GM18873 (cell line): ENCODE data around the gene ZDHHC17.

Source experiments
- ATAC-seq: cut with Tn5 transposase; IDR thresholded peaks from one replicate; pipeline ENCODE4 v1.9.1; 2021; ENCODE audit warnings: mild to moderate bottlenecking, moderate library complexity, moderate number of reproducible peaks; ENCODE audit not compliant: unreplicated experiment, low FRiP score

Gene ZDHHC17

GRCh38 chr12:76872415-76872814 lies 108.5 kb downstream of the ZDHHC17 start:
- no peak for ATAC-seq

GRCh38 chr12:76874027-76874426 lies 110.1 kb downstream of the ZDHHC17 start:
- no peak for ATAC-seq

GRCh38 chr12:76874491-76875190 lies 110.7 kb downstream of the ZDHHC17 start:
- no peak for ATAC-seq

- no peak for ATAC-seq
These were observed 112.8 kb downstream of the ZDHHC17 start for GRCh38 chr12:76876696-76877229.

- peak; percentile 25 for ATAC-seq
These were observed 114.4 kb downstream of the ZDHHC17 start for GRCh38 chr12:76878099-76878898.

- peak; percentile 78 for ATAC-seq
These were observed 115.2 kb downstream of the ZDHHC17 start, which contains the start of gene CSRP2 for GRCh38 chr12:76878899-76879709. CSRP2 (minus strand) TSS chr12:76879019; CDS start chr12:76866260, 12,759 bp downstream.

GRCh38 chr12:76879710-76880518 lies 116.0 kb downstream of the ZDHHC17 start:
- ATAC-seq = no peak

- ATAC-seq = no peak
These were observed 116.7 kb downstream of the ZDHHC17 start for GRCh38 chr12:76880519-76881023.

GRCh38 chr12:76881142-76881541 lies 117.2 kb downstream of the ZDHHC17 start:
- ATAC-seq = no peak

GRCh38 chr12:76882367-76882766 lies 118.5 kb downstream of the ZDHHC17 start:
- ATAC-seq = no peak

- no peak for ATAC-seq
These were observed 119.2 kb downstream of the ZDHHC17 start for GRCh38 chr12:76883151-76883550.

GRCh38 chr12:76883811-76884210 lies 119.9 kb downstream of the ZDHHC17 start:
- ATAC-seq = no peak

- no peak for ATAC-seq
These were observed 124.9 kb downstream of the ZDHHC17 start for GRCh38 chr12:76888775-76889174.

- ATAC-seq = no peak
These were observed 126.5 kb downstream of the ZDHHC17 start for GRCh38 chr12:76890151-76891143.

- ATAC-seq = no peak
These were observed 127.7 kb downstream of the ZDHHC17 start for GRCh38 chr12:76891609-76892008.

GRCh38 chr12:76895796-76896195 lies 131.9 kb downstream of the ZDHHC17 start:
- ATAC-seq = no peak

GRCh38 chr12:76896274-76896673 lies 132.4 kb downstream of the ZDHHC17 start:
- no peak for ATAC-seq

GRCh38 chr12:76898442-76898841 lies 134.5 kb downstream of the ZDHHC17 start:
- ATAC-seq = no peak
